OCI-LY7 (cell line): Measurements from ENCODE around the gene DMD. TPM values are rescaled to one million over a fixed set of nuclear protein-coding genes. Genes with fewer than 3 reads are reported as not detected.

Experiments
- BruUV-seq: library from RNA; stranded (reverse); fragments of 400-500 nt; replicated peaks from 2 replicates; lab custom pipeline; 2021; lab: Mats Ljungman, UMichigan
- CTCF ChIA-PET: fragments of 300-600 bp; sonication (Branson Sonifier 250); formaldehyde crosslinking; loops from one replicate; lab custom pipeline; 2022; ENCODE audit warnings: antibody characterized with exemption; ENCODE audit not compliant: unreplicated experiment; lab: Charles Lee
- POLR2A ChIA-PET: fragments of 300-600 bp; sonication (Branson Sonifier 250); formaldehyde crosslinking; loops from one replicate; lab custom pipeline; 2022; ENCODE audit warnings: antibody characterized with exemption; lab: Charles Lee
- DNase-seq: peaks from one replicate; pipeline ENCODE4 v3.0.0-alpha.2; 2015; ENCODE audit warnings: low spot score
- H2AFZ ChIP-seq: fragments of 200-600 bp; sonication (generic), shearing (Covaris generic); 2 replicates; pipeline ENCODE4 v1.6.1; 2014; ENCODE audit warnings: mild to moderate bottlenecking, antibody characterized with exemption, low read length, moderate library complexity
- H3K27ac ChIP-seq: fragments of 200-600 bp; sonication (generic); 2 replicates; pipeline ENCODE4 v1.5.1; 2014; ENCODE audit warnings: mixed run types, low read depth, mild to moderate bottlenecking, moderate library complexity, low read length, inconsistent platforms; ENCODE audit not compliant: poor library complexity, severe bottlenecking
- H3K36me3 ChIP-seq: fragments of 200-600 bp; sonication (generic); 2 replicates; pipeline ENCODE4 v1.6.1; 2014; ENCODE audit warnings: mild to moderate bottlenecking, antibody characterized with exemption, low read length, moderate library complexity, mixed read lengths; ENCODE audit not compliant: insufficient read depth
- H3K4me1 ChIP-seq: fragments of 200-600 bp; sonication (generic); 2 replicates; pipeline ENCODE4 v1.5.1; 2014; ENCODE audit warnings: mild to moderate bottlenecking, low read length; ENCODE audit not compliant: insufficient read depth, poor library complexity, severe bottlenecking
- H3K4me2 ChIP-seq: fragments of 200-600 bp; sonication (generic); 2 replicates; pipeline ENCODE4 v1.6.1; 2014; ENCODE audit warnings: mild to moderate bottlenecking, low read length
- H3K4me3 ChIP-seq: fragments of 200-600 bp; sonication (generic); 2 replicates; pipeline ENCODE4 v1.5.1; 2014; ENCODE audit warnings: mild to moderate bottlenecking, low read depth, low read length; ENCODE audit not compliant: poor library complexity, severe bottlenecking
- H3K79me2 ChIP-seq: fragments of 200-600 bp; sonication (generic); 2 replicates; pipeline ENCODE4 v1.6.1; 2016; ENCODE audit warnings: low read depth, mild to moderate bottlenecking, low read length, moderate library complexity, mixed read lengths; ENCODE audit not compliant: insufficient read depth
- H3K9me2 ChIP-seq: fragments of 200-600 bp; sonication (generic); 2 replicates; pipeline ENCODE4 v1.6.1; 2016; ENCODE audit warnings: mild to moderate bottlenecking, low read length, mixed read lengths; ENCODE audit not compliant: insufficient read depth
- H3K9me3 ChIP-seq: fragments of 200-600 bp; sonication (generic); 2 replicates; pipeline ENCODE4 v1.6.1; 2014; ENCODE audit warnings: mild to moderate bottlenecking, mixed run types, low read length, mixed read lengths
- H4K20me1 ChIP-seq: fragments of 200-600 bp; sonication (generic); 2 replicates; pipeline ENCODE4 v1.6.1; 2014; ENCODE audit warnings: mild to moderate bottlenecking, antibody characterized with exemption, low read length, moderate library complexity, mixed read lengths; ENCODE audit not compliant: insufficient read depth
- CTCF ChIP-seq: fragments of 200-600 bp; sonication (generic); conservative IDR thresholded peaks from 2 replicates; pipeline ENCODE4 v1.5.1; 2014; ENCODE audit warnings: mild to moderate bottlenecking, antibody characterized with exemption, low read length, moderate library complexity, mixed read lengths
- EZH2phosphoT487 ChIP-seq: fragments of 200-600 bp; sonication (generic); IDR thresholded peaks from 2 replicates; pipeline ENCODE4 v1.6.1; 2018; ENCODE audit warnings: low read depth, borderline replicate concordance, mild to moderate bottlenecking, mixed run types, antibody characterized with exemption, low read length, moderate library complexity, mixed read lengths
- intact Hi-C: fragments of 100-400 bp; cut with micrococcal nuclease; formaldehyde crosslinking; loops from one replicate; pipeline ENCODE4 v1.10.0; 2022; ENCODE audit not compliant: unreplicated experiment
- total RNA-seq, 2 experiments: library from RNA; depleted of rRNA in 1 of 2; stranded (reverse); fragments of >200 nt in 1 of 2; shearing (Covaris generic) in 1 of 2; gene quantifications; 2 replicates each; pipeline ENCODE4 v1.2.3, GENCODE V29; 2014 to 2022

DMD gene
- total RNA-seq, 2 experiments from 2014 or later: 20.5 to 61.4 TPM

GRCh38 chrX:31993637-31994036 is 1217.7 kb downstream of the DMD start:
- BruUV-seq: no TSS peak
- CTCF ChIA-PET: no interaction called here
- Histone ChIP-seq H3K9me2 (no peaks in the 10 kb centered on the region), H3K79me2 (no peaks in the 10 kb centered on the region), H4K20me1 (no peaks in the 10 kb centered on the region), H3K4me3 (no peak overlapping the region), H2AFZ (no peak overlapping the region), H3K4me2 (no peak overlapping the region), H3K36me3 (no peaks in the 10 kb centered on the region), H3K9me3 (no peaks in the 10 kb centered on the region), H3K27ac (no peak overlapping the region), H3K4me1 (no peaks in the 10 kb centered on the region)
- intact Hi-C loops: no loop called here
- no peak for TF ChIP-seq EZH2phosphoT487
- TF ChIP-seq CTCF: no peak
- DNase-seq: no peak
- POLR2A ChIA-PET: no interaction called here

GRCh38 chrX:31988975-31989374 is 1222.4 kb downstream of the DMD start:
- H4K20me1 ChIP-seq: no peaks in the 10 kb centered on the region
- intact Hi-C loops: no loop called here
- no TSS peak for BruUV-seq
- H3K27ac ChIP-seq: no peak overlapping the region
- H2AFZ ChIP-seq: no peak overlapping the region
- ChIA-PET CTCF (interaction anchor here (0.6 kb wide), 1 partner anchor 47 kb away, joined by 3 read pairs; no protein-coding TSS in a partner anchor), POLR2A (no interaction called here)
- H3K4me3 ChIP-seq: no peak overlapping the region
- DNase-seq: no peak
- TF ChIP-seq CTCF: no peak
- TF ChIP-seq EZH2phosphoT487: no peak
- no peaks in the 10 kb centered on the region for H3K36me3 ChIP-seq
- no peaks in the 10 kb centered on the region for H3K79me2 ChIP-seq
- H3K4me1 ChIP-seq: no peaks in the 10 kb centered on the region
- no peaks in the 10 kb centered on the region for H3K9me2 ChIP-seq
- no peak overlapping the region for H3K4me2 ChIP-seq
- no peaks in the 10 kb centered on the region for H3K9me3 ChIP-seq

- H3K4me2 ChIP-seq: no peak overlapping the region
- TF ChIP-seq EZH2phosphoT487 (no peak), CTCF (no peak)
- no peaks in the 10 kb centered on the region for H3K9me2 ChIP-seq
- no peak overlapping the region for H3K27ac ChIP-seq
- CTCF ChIA-PET: no interaction called here
- no peak overlapping the region for H2AFZ ChIP-seq
- POLR2A ChIA-PET: interaction anchor here (0.6 kb wide), 1 partner anchor 419 kb away, joined by 3 read pairs; no protein-coding TSS in a partner anchor
- intact Hi-C loops: no loop called here
- H3K79me2 ChIP-seq: no peaks in the 10 kb centered on the region
- DNase-seq: no peak
- BruUV-seq: no TSS peak
- H3K36me3 ChIP-seq: no peaks in the 10 kb centered on the region
- no peak overlapping the region for H3K4me3 ChIP-seq
- H4K20me1 ChIP-seq: no peaks in the 10 kb centered on the region
- H3K4me1 ChIP-seq: no peaks in the 10 kb centered on the region
- H3K9me3 ChIP-seq: no peaks in the 10 kb centered on the region
Measured at GRCh38 chrX:31981546-31982062, 1229.7 kb downstream of the DMD start.
